Right ventricle myocardium superior (tissue), 1 donor: ENCODE results near the gene TMEM185A. TPM values are rescaled to one million over a fixed set of nuclear protein-coding genes. Genes with fewer than 3 reads are reported as not detected.
A peak's percentile ranks its signal among the peaks of the same experiment; 100 is the strongest.
"Not testable (repeated sequence)": the region's sequence is repeated elsewhere in the genome, so short reads cannot be mapped to it uniquely, and the experiment has no call there.

Source experiments
- ATAC-seq: fragments of 200-7000 bp; cut with Tn5 transposase; one replicate; pipeline ENCODE4 v1.9.1; 2020; ENCODE audit warnings: mild to moderate bottlenecking; ENCODE audit not compliant: poor library complexity
- DNase-seq: peaks from one replicate; pipeline ENCODE4 v3.0.0-alpha.2; 2020
- intact Hi-C: fragments of 100-400 bp; cut with DNase I; formaldehyde crosslinking; loops from one replicate; pipeline ENCODE4 v1.11.2; 2022
- long read RNA-seq: library from polyadenylated mRNA; unstranded; transcript quantifications from one replicate; pipeline ENCODE4 v2.0.0, GENCODE V29; 2021
- total RNA-seq: library from RNA; stranded (reverse); fragmentation: NEBNext Ultra II Directional; extraction: Animal tissue kit (Norgen Biotek cat#: 25700); gene quantifications from one replicate; pipeline ENCODE4 v1.2.1, GENCODE V29; 2021
- donor health status: DM: no; HTN: yes; CAD: no; lungs with severe emphysema.

Gene TMEM185A
- total RNA-seq = 28.9 TPM
- long read RNA-seq, transcript TMEM185A-207 (7 exons, 2,840 nt) = major isoform, 62 of 88 reads
- long read RNA-seq, partial matches to known transcripts = 3 of 88 reads
- long read RNA-seq, other reads (novel, unspliced or antisense) = 16 of 88 reads

DNA sequence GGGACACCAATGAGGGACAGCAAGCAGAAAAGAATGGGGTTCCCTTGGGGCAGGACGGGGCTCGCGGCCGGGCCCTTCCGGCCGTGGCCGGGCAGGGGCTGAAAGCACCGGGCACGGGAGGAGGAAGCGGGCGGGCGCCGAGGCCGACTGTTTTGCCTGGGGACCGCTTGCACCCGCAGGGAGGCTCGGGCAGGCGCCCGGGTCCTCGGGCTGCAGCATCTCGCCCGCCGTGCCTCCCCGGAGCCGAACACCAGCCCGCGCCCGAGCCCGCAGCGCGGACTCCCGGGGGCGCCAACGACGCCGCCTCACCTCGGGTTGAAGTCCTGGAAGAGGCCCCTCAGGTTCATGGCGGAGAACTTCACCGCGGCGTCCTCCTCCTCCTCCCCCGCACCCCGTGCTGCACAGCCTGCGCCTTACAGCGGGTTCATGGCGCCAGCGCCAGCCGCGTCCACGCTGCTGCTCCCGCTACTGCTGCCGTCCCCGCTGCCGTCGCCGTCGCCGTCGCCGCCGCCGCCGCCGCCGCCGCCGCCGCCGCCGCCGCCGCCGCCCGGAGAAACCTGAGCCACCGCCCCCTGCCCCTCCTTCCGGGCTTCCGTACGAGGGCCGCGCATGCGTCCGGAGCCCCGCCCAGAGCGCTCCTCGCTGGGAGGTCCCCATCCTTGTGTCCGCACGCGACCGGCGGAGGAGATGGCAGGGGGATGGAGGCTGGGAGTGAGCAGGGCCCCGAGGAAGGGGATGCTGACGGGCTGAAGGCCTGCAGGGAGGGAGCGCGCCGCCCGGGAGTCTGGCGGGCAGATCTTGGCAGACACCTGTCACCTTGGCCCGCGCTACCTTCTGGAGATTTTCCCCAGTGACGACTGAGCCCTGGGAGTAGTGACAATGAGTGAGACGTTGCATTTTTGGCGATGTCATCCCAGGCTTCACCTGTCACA lies at the start of gene TMEM185A:
TSS of gene TMEM185A (minus strand) at position 559 of the 932 bp plus-strand sequence. CDS start at position 347, 212 bp downstream.
- DNase-seq (peak; percentile 82), ATAC-seq (peak; percentile 92)
- intact Hi-C loops = no loop called here

DNA sequence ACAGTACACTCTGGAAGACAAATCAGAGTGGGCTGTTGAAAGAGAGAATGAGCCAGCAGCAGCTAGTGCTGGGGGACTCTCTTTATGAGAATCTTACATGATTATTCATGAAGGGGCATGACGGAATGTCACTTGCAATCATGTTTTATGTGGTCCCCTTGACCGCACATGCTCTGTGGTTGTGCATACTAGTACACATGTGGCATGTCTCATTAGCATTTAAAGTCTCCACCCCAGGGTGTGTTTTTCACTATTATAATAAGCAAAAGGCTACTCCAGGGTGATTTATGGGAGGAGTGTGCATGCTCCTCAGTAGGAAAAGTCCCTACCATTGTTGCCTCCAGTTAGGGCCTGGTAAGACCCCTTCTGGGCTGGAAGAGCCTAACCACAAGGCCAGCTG lies 49.6 kb upstream of the TMEM185A start:
- no peak for ATAC-seq
- intact Hi-C loops = no loop called here
- no peak for DNase-seq

DNA sequence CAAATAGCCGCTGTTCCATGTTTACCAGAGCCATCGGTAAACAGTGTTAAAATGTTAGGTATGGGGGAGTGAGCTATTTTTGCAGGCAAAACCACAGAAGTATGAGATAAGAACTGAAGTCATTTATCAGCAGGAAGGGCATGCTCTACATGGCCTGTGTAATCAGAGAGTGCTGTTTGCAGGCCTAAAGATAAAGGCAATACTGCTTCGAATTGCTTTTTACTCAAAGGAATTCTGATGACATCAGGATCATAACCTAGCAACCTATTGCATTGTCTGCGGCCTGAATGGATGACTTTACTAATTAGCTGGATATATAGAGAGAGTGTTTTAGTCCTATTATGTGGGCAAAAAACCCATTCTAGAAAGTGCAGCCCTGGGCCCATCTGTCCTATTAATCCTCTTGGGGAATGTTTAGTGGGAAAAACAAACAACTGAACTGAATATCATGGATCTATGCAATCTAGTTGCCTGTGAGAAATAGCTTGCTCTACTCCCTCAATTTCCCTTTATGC lies 47.6 kb upstream of the TMEM185A start:
- DNase-seq, ATAC-seq, intact Hi-C loops: not testable (repeated sequence)

DNA sequence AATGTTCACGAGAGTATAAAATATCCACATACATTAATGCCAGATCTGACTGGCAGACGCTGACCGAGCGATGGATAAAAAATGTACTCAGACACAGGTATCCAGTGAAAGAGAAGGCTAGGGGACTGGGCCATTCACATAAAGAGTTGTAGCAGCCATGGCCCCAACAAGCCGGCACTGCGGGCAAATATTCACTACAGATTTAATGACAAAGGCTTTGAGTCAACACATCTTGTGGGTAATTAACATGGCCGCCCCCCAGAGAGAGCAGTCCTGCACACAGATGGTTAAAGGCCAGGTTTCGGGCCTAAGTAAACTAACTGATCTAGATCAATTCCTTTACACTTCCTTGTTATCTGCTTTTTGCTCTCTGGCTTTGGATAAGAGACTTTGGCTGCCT lies 44.0 kb upstream of the TMEM185A start:
- intact Hi-C loops, DNase-seq, ATAC-seq: not testable (repeated sequence)

DNA sequence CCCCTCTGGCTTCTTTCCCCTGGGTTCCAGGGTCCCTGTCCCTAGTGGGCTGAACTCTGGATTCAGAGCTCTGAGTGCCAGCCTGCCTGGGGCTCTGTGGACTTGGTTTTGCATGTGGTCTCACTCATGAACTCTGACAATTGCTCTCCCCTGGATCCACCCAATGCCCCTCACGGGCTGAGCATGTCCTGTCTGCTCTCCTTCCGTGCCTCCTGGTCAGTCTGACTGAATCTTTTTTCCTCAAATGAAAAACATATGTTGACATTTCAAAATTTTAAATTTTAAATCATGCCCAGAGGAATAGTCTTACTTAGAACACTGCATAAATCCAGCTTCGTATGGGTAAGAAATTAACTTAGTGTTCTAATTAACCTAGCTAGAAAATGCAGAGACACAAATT lies 43.5 kb upstream of the TMEM185A start:
- intact Hi-C loops, ATAC-seq: not testable (repeated sequence)

DNA sequence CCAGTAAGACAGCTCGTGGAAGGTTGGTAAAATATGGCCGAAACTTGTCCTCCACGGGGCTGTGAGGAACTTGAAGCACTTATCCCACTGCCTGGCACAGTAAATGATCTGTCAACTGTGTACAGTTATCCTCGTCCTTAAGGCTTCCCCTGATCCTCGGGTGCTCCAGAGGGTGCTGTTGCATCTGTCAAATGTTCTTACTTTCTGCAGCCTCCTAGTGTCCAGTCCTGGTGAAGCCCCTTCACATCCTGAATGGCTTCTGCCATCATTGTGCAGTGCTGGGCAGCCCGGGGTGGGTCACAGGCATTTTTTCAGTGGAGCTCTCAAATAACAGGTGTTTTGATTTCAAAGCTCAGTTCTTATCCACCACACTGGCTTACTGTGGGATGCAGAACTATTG lies 29.0 kb upstream of the TMEM185A start:
- intact Hi-C loops, ATAC-seq, DNase-seq: not testable (repeated sequence)

More for the DNA sequence above, 43.5 kb upstream of the TMEM185A start:
- DNase-seq = not testable (repeated sequence)

DNA sequence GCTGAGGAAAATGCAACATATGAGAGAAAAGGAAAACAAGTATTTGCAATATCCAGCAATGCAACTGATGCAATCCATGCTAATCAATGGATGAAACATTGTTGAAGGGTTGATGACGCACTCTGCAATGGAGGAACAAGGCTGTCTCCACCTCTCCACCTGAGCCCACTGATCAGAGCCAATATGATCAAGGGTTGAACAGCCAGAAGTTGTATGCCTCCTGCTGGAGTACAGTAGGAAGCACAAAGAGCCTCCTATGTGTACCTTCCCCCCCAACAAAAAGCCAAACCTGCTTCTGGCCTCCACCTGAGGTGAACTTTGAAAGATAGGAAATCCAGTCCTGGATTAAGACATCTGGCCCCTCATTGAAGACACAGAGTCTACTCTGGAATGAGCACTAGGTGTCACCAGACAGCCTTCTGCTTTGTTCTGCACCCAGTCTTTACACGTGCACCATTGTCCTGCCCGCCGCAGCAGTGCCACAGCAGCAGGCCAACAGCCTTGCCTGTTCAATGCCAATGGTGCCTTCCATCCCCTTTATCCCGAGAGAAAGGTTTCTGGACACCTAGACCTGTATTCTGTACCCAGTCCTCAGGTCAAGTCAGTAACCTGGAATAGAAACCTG lies 24.8 kb upstream of the TMEM185A start:
- intact Hi-C loops, ATAC-seq, DNase-seq: not testable (repeated sequence)

DNA sequence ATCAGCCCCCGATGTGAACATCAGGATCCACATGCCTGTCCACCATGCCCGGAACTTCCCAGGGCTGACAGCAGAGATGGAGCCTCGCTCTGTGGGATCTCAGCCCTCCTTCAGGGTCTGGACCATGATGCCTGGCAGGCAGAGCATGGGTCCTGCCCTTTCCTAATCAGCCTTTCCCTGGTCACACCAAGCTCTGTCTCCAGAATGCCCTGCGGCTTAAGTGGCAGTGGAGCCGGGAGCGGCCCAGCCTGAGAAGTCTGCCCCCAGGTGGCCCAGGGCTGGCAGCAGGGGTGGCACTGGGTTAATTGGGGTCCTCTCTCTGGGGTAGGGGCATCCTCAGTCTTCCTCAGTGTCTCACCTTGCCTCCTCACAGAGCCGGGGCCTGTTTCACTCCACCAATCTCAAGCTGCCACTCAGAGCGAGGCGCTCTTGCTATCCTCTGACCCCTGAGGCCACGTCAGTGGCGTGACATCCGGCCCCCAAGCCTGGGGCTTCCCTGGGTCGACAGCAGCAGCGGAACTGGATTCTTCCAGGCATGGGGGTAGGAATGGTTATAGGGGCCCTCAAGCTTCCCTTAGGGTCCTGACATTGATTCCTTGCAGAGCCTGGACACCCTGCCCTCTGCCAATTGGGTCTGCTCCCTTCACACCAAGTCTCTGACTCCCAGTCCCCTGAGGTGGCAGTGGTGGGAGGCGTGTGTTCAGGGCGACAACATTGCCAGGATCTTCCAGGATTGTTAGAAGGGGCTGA lies 20.8 kb upstream of the TMEM185A start:
- intact Hi-C loops = no loop called here
- no peak for ATAC-seq
- no peak for DNase-seq

DNA sequence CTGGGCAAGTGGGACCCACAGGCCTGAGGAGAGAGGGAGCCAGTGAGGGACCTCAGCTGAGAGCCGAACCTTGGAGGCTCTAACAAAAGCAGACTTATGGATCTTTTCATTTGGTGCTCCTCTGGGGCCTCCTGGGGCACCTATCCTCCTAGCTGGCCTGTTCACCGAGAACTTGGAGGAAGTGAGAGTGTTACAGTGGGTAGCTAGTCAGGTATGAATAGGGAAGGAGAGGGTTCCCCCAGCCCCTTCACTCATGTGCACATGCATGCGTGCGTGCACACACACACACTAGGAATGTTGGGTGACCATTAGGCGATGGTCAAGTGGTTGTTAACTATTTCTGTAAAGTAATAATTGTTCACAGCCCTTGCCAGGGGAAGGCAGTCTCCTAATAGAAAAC lies 18.6 kb upstream of the TMEM185A start:
- ATAC-seq (no peak), DNase-seq (no peak)
- intact Hi-C loops = no loop called here

DNA sequence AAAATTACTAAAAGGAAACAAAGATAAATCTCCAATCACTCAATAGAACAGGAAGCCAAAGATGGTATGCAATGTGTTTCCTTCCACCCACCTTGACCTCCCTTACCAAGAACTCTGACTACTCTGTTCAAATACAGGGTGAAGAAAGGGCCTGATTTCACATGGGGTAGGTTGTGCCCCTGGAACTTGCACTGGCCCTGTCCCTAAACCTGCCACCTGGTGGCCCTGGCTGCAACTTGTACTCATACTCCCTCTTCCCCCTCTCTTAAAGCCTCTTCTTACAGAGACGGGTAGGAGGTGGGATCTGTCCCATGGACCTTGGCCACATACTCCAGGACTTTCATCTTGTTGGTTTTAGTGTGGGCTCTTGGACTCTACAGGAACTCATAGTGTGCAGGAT lies 17.3 kb upstream of the TMEM185A start:
- ATAC-seq (no peak), DNase-seq (no peak)
- intact Hi-C loops = no loop called here

DNA sequence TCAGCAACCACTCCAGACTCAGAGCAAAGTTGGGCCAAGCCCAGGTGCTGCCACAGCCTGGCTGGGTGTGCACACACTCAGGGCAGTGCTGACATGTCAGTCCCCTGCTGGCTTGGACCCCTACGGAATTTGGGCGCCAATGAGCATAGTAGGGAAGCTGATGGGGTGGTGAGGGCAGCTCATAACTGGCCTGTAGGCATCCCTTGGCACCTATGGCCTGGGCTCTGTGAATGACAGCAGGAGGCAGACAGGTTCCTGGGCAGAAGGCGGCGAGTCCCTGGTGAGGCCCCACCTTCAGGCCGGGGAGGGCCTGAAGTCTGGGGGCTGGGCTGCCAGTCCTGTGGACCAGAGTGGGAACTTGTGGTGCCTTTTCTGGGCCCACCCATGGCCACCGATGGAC lies 15.9 kb upstream of the TMEM185A start:
- no peak for ATAC-seq
- intact Hi-C loops = no loop called here
- no peak for DNase-seq

DNA sequence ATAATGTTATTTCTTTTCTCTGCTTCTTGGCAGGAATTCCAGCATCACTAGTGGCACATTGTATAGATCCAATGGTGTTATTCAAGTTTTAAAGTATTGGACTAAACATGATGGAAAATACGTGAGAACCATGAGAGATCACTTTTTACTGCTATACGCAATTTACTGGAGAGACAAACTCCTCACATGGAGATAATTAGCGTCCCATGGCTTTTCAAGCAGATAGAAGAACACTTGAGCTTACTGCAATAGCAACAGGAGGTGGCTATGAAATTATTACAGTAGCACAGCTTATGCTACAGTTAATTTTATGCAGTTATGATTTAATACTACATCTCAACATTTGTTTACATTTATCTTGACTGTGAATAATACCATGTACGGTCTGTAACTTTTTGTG lies 11.9 kb upstream of the TMEM185A start:
- intact Hi-C loops = no loop called here

DNA sequence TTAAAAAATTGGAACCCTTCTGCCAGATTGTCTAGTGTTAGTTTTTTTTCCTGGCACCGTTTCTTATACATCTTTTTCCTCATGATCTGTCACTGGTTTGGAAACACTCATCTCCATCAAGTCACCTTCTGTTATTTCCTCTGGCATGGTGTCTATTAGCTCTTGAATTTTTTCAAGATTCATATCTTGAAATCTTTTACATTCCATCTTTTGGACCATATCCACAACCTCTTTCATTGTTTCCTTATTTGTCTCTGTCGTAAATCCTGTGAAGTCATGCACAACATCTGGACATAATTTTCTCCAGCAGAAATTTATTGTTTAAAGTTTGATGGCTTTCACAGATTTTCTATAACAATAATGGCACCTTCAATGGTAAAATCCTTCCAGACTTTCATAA lies 10.2 kb upstream of the TMEM185A start:
- DNase-seq (no peak), ATAC-seq (no peak)
- intact Hi-C loops = no loop called here

More for the DNA sequence above, 11.9 kb upstream of the TMEM185A start:
- DNase-seq = no peak
- no peak for ATAC-seq

DNA sequence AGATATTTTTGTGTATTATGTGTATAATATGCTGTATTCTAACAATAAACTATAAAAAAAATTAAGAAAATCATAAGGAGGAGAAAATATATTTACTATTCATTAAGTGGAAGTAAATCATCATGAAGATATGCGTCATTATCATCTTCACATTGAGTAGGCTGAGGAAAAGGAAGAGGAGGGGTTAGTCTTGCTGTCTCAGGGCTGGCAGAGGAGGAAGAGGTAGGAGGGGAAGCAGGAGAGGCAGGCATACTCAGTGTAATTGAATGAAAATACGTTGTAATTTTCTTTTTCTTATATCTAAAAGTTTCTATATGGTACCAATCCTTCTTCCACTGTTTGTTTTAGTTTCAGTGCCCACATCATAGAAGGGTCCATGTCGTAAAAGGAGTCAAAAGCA lies 9.8 kb upstream of the TMEM185A start:
- intact Hi-C loops = no loop called here
- no peak for ATAC-seq
- DNase-seq = no peak

DNA sequence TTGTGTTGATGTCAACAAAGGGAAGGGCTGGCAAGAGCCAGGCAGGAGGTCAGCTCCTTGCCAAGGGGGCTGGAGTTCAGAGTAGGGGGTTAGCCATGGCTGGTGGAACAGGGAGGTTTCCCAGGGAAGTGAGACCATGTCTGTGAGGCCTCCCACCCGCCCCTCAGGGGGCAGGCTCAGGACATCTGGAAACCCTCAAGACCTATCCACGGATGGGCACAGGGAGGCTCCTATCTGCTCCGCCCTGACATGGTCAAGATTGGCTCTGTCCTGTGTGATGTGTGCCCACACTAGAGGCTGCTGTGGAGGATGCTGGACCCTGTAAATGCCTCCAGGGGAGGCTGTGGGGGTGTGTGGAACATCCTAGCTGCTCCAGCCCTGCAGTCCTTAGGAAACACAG lies 8.0 kb upstream of the TMEM185A start:
- intact Hi-C loops = no loop called here

DNA sequence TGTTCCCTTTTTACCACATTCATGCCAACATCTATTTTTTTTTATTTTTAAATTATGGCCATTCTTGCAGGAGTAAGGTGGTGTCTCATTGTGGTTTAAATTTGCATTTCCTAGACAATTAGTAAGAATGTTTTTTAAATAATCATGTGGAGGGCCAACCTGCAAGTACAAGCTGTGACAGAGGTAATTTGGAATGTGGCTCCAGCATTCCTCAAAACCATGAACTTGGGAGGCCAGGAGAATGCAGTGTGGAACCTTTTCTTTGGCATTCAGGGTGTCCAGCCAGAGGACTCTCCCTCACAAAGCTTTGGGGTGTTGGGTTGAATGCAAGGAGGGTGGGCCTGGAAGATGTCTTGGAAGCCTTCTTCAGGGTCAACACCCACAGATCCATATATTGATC lies 7.3 kb upstream of the TMEM185A start:
- ATAC-seq = no peak
- DNase-seq = no peak
- intact Hi-C loops = no loop called here

More for the DNA sequence above, 8.0 kb upstream of the TMEM185A start:
- no peak for DNase-seq
- ATAC-seq = no peak

DNA sequence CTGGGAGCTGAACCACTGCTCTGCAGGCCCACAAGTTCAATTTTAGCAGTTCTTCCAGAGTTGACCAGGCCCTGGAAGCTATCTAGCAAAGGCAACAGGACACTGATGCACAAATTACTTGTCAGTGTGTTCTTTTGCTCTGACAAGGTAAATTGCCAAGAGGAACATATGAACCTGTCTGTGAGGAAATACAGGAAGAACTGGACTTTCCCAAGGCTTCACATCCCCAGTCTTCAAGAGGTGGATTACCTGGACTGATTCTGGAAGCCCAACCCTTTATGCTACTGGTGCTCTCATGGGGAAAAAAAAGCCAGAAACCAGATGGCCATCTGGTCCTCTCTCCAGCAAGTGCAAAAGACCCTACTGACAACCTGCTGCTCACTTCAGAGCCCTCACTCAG lies 1.9 kb upstream of the TMEM185A start:
- no peak for ATAC-seq
- DNase-seq = no peak
- intact Hi-C loops = no loop called here

DNA sequence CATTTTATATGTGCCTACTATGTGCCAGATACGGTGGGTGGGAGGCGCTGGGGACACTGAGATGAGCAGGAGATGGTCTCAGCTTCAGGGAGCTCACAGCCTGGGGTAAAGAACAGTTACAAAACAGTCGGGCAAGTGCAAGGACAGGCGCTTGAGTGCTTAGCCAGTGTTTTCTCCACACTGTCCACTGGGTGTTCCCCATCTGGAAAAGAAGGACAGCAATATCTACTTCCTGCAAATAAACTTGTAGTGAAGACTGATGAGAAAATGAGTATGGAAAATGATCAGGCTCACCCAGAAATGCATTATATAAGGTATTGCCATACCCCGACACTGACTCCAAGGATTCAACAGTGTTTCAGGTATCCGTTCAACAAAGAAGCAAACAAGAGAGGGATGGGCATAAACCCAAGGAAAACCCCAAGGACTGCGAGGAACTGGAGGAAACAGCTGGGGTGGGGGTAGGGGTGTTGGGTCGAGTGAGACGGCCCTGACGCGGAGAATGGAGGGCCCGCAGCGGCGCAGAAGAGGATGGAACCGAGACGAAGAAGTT lies 835 bp downstream of the TMEM185A start:
- DNase-seq (no peak), ATAC-seq (peak; percentile 89)
- intact Hi-C loops = no loop called here
